HepG2 (cell line): ENCODE data around the gene NPHP4. TPM values are rescaled to one million over a fixed set of nuclear protein-coding genes. Genes with fewer than 3 reads are reported as not detected.

ENCODE experiments used
- ATAC-seq: fragments of 200-7000 bp; cut with Tn5 transposase; 3 replicates; pipeline ENCODE4 v1.9.1; 2020; ENCODE audit warnings: mild to moderate bottlenecking, moderate library complexity
- BruUV-seq: library from RNA; stranded (reverse); fragments of 400-500 nt; replicated peaks from 2 replicates; lab custom pipeline; 2021; lab: Mats Ljungman, UMichigan
- CTCF ChIA-PET: fragments of 300-600 bp; formaldehyde crosslinking; extraction: SDS; loops from one replicate; lab custom pipeline; 2021; ENCODE audit warnings: low total read pairs, inconsistent platforms, low intra/inter-chr PET ratio; lab: Yijun Ruan, JAX
- POLR2A ChIA-PET: fragments of 350-600 bp; sonication (Branson Sonifier 250); formaldehyde crosslinking; loops from one replicate; lab custom pipeline; 2020; ENCODE audit warnings: antibody characterized with exemption, inconsistent platforms; lab: Yijun Ruan, JAX
- DNase-seq: peaks from one replicate; pipeline ENCODE4 v3.0.0-alpha.2; 2015; ENCODE audit warnings: low spot score
- FAIRE-seq: peaks from 3 replicates; lab custom pipeline; 2011; peaks lifted over from hg19 to GRCh38; lab: Jason Lieb, UNC
- H2AFZ ChIP-seq: one replicate; pipeline ENCODE4 v1.6.1; 2011; ENCODE audit warnings: low read length, inconsistent platforms
- H3K27ac ChIP-seq: fragments of 300-600 bp; 3 replicates; pipeline ENCODE4 v1.8.0; 2011; ENCODE audit warnings: mixed run types, mild to moderate bottlenecking, mixed read lengths, low read length, inconsistent platforms; ENCODE audit not compliant: insufficient read depth; ENCODE audit errors: extremely low read length
- H3K27me3 ChIP-seq, 2 experiments: fragments of 200-600 bp in 1 of 2; 2 replicates in 1 of 2; 3 replicates in 1 of 2; pipeline versions ENCODE4 v1.6.0 to v1.8.0; 2011; ENCODE audit warnings: low read length in 2 of 2, mild to moderate bottlenecking in 2 of 2, moderate library complexity in 2 of 2, inconsistent platforms in 1 of 2; ENCODE audit not compliant: insufficient read depth in 2 of 2, control insufficient read depth in 1 of 2
- H3K36me3 ChIP-seq, 2 experiments: fragments of 200-600 bp in 1 of 2; replicated peaks in 1 of 2; 2 replicates in 1 of 2; 3 replicates in 1 of 2; pipeline versions ENCODE4 v1.5.1 to v1.8.0; 2011; ENCODE audit warnings: low read length in 2 of 2, inconsistent platforms in 1 of 2; ENCODE audit not compliant: insufficient read depth in 2 of 2, control insufficient read depth in 1 of 2
- H3K4me1 ChIP-seq: 2 replicates; pipeline ENCODE4 v1.5.1; 2012; ENCODE audit warnings: low read length, inconsistent platforms; ENCODE audit not compliant: insufficient read depth
- H3K4me2 ChIP-seq: 2 replicates; pipeline ENCODE4 v1.6.0; 2011; ENCODE audit warnings: low read depth, low read length, inconsistent platforms
- H3K4me3 ChIP-seq, 3 experiments: fragments of 200-600 bp in 1 of 3; sonication (generic), shearing (Covaris generic) in 1 of 3; replicated peaks in 1 of 3; 2 replicates each; pipeline ENCODE4 v1.5.1; 2011 to 2016; ENCODE audit warnings: low read length in 3 of 3, inconsistent platforms in 2 of 3, low read depth in 2 of 3, mild to moderate bottlenecking in 2 of 3, control low read depth in 1 of 3, mixed read lengths in 1 of 3; ENCODE audit not compliant: insufficient read depth in 1 of 3
- H3K79me2 ChIP-seq: one replicate; pipeline ENCODE4 v1.6.1; 2011; ENCODE audit warnings: low read length, inconsistent platforms; ENCODE audit not compliant: insufficient read depth
- H3K9ac ChIP-seq: 2 replicates; pipeline ENCODE4 v1.6.0; 2011; ENCODE audit warnings: mild to moderate bottlenecking, low read depth, low read length, inconsistent platforms; ENCODE audit not compliant: insufficient read depth
- H3K9me3 ChIP-seq: 2 replicates; pipeline ENCODE4 v1.5.1; 2012; ENCODE audit warnings: mild to moderate bottlenecking, low read length
- H4K20me1 ChIP-seq: 2 replicates; pipeline ENCODE4 v1.6.0; 2011; ENCODE audit warnings: inconsistent platforms, mild to moderate bottlenecking, low read length, moderate library complexity; ENCODE audit not compliant: insufficient read depth
- ELF1 ChIP-seq: sonication (generic); formaldehyde crosslinking; IDR thresholded peaks from 2 replicates; pipeline ENCODE4 v1.4.0; 2020; ENCODE audit warnings: missing genetic modification reagents
- HNF4A ChIP-seq: sonication (generic); formaldehyde crosslinking; IDR thresholded peaks from 2 replicates; pipeline ENCODE4 v1.4.0; 2020; ENCODE audit warnings: missing genetic modification reagents
- NCOA5 ChIP-seq: sonication (generic); formaldehyde crosslinking; IDR thresholded peaks from 2 replicates; pipeline ENCODE4 v1.4.0; 2020; ENCODE audit warnings: missing genetic modification reagents
- RBFOX2 ChIP-seq: fragments of 200-400 bp; formaldehyde crosslinking; IDR thresholded peaks from 2 replicates; pipeline ENCODE4 v1.6.1; 2017; ENCODE audit warnings: low read depth, mild to moderate bottlenecking, low read length
- SIN3A ChIP-seq: IDR thresholded peaks from 2 replicates; pipeline ENCODE4 v1.6.1; 2011; ENCODE audit warnings: low read depth, mild to moderate bottlenecking, control low read depth, low read length, borderline replicate concordance
- SP140L ChIP-seq: sonication (generic); formaldehyde crosslinking; IDR thresholded peaks from 2 replicates; pipeline ENCODE4 v1.4.0; 2020; ENCODE audit warnings: missing genetic modification reagents, borderline replicate concordance
- TEAD2 ChIP-seq: sonication (generic); formaldehyde crosslinking; IDR thresholded peaks from 2 replicates; pipeline ENCODE4 v1.9.0; 2021; ENCODE audit warnings: missing genetic modification reagents
- ZBTB7A ChIP-seq: sonication (generic); formaldehyde crosslinking; IDR thresholded peaks from 2 replicates; pipeline ENCODE4 v1.8.0; 2022; ENCODE audit warnings: mild to moderate bottlenecking, missing genetic modification reagents
- ZNF207 ChIP-seq: fragments of 450-650 bp; IDR thresholded peaks from 2 replicates; pipeline ENCODE4 v1.6.1; 2016; ENCODE audit warnings: antibody characterized with exemption, borderline replicate concordance
- ZNF234 ChIP-seq: sonication (generic); formaldehyde crosslinking; conservative IDR thresholded peaks from 2 replicates; pipeline ENCODE4 v1.5.1; 2020; ENCODE audit warnings: mild to moderate bottlenecking, missing genetic modification reagents
- ZNF747 ChIP-seq: sonication (generic); formaldehyde crosslinking; IDR thresholded peaks from 2 replicates; pipeline ENCODE4 v1.8.1; 2023; ENCODE audit warnings: missing genetic modification reagents, mild to moderate bottlenecking, borderline replicate concordance
- WGBS: methylation state at CpG from one replicate; pipeline ENCODE4 v1.1.6; 2017; ENCODE audit warnings: low lambda C conversion rate; 5-methylcytosine and 5-hydroxymethylcytosine counted together
- in situ Hi-C: cut with HindIII; loops from 2 replicates; pipeline ENCODE4 v1.10.0; 2017; ENCODE audit warnings: low pct_unique_long_range_greater_than_20kb; ENCODE audit not compliant: extremely low pct_ligation_motif_present
- intact Hi-C: fragments of 100-400 bp; cut with micrococcal nuclease; formaldehyde crosslinking; loops from one replicate; pipeline ENCODE4 v1.10.0; 2022; ENCODE audit not compliant: unreplicated experiment
- polyA plus RNA-seq, 8 experiments: library from polyadenylated mRNA; depleted of rRNA in 3 of 8; stranded (reverse) in 7 of 8; unstranded in 1 of 8; fragments of >200 nt; fragmentation: Illumina TruSeq in 4 of 8; extraction: Trizol in 4 of 8; gene quantifications; 2 replicates each; pipeline versions ENCODE4 v1.2.1 to v1.2.3, GENCODE V29; 2011 to 2016; ENCODE audit warnings: low read depth in 4 of 8, missing spikeins in 1 of 8, mixed read lengths in 1 of 8; ENCODE audit not compliant: insufficient read depth in 1 of 8
- total RNA-seq, 5 experiments: library from RNA; depleted of rRNA; stranded (reverse); fragments of >200 nt; fragmentation: Illumina TruSeq; extraction: Trizol; gene quantifications; 2 replicates each; pipeline ENCODE4 v1.2.3, GENCODE V29; 2016; ENCODE audit warnings: low read depth in 1 of 5

The NPHP4 gene
- total and polyA plus RNA-seq, 2 of the 13 experiments (the other 11 are each of a cell fraction or from before 2014, with no cell fraction given) = 4.4 to 6.8 TPM

DNA sequence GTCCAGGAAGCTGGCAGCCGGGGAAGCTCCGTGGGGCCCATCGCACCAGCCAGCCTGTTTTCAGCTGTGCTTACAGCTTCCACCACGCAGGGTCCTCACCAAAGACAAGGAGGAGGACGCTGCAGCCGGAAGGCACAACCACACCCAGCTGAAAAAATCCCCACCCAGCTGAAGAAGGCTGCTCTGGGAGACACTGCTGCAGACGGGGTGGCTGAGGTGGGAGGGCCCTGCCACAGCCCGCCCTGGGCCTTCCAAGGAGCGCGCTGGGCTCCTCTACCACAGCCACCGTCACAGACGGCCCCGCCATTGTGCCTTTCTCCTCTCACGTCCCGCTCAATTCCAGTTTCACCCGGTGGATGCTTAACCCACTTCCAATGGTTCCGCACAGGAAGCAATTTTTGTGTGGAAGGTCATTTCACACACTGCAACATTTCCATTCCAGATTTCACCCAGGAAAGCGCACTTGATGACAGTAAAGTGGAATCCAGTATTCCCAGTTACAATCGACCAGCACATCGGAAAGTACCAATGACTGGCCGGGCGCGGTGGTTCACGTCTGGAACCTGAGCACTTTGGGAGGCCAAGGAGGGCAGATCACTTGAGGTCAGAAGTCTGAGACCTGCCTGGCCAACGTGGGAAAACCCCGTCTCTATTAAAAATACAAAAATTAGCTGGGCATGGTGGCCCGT is 47.9 kb downstream of the NPHP4 start:
- in situ Hi-C loops = no loop called here
- no peak for DNase-seq
- no TSS peak for BruUV-seq
- POLR2A ChIA-PET = no interaction called here
- Histone ChIP-seq H2AFZ (no peak overlapping the region), H3K36me3 (peaks cover 1 to 27% of the 10 kb centered on the region in 2 experiments; a peak in 4 of 5 replicates), H3K27ac (no peak overlapping the region)
- CTCF ChIA-PET = no interaction called here
- TF ChIP-seq RBFOX2 (no peak), SP140L (no peak), ZNF207 (no peak), ELF1 (no peak), HNF4A (CRISPR knock-in tag) (no peak), TEAD2 (CRISPR knock-in tag) (no peak)
- TF ChIP-seq, all 625 proteins: peak for 0
- Histone ChIP-seq H3K9me3 (no peaks in the 10 kb centered on the region), H3K4me2 (no peak overlapping the region), H3K27me3 (no peaks in the 10 kb centered on the region), H3K4me3 (no peak overlapping the region), H4K20me1 (no peaks in the 10 kb centered on the region), H3K79me2 (no peaks in the 10 kb centered on the region), H3K4me1 (peaks cover 12% of the 10 kb centered on the region), H3K9ac (no peak overlapping the region)
- intact Hi-C loops = no loop called here
- FAIRE-seq = no peak
- ATAC-seq = no peak
- WGBS = 93% methylated on average over 23 of the region's 27 CpGs

DNA sequence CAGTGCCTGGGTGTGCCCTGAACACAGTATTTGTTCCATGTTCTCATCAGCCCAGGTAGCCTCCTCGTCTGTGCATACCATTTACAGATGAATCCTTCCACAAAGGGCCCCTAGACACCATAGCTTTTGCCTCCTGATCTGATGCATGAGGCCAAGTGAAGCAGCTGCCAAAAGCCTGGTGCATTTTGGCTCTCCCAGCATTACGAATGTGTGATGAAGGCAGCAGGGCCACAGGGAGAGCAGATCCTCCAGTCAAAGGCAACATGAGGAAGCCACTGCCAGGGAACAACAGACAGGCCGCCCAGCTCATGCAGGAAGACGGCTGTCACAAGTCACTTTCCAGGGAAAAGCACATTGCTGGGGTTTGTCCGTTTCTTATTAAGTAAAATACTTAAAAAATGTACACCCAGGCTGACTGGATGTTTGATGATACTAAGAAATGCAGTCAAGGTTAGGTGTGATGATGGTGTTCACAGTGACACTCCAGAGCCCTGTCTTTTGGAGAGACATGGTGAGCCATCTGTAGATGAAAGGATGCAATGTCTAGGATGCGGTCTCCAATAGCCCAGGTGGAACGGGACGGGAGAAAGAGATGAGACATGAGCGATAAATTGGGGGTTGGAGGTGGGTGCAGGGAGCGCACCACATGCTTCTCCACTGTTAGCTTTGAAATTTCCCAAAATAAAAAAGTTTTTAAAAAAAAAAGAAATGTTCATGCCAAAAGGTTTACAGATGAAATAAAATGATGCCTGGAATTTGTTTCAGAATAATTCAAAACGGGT is 48.7 kb downstream of the NPHP4 start:
- Histone ChIP-seq H3K27me3 (no peaks in the 10 kb centered on the region), H3K27ac (no peak overlapping the region), H3K36me3 (peaks cover 1 to 27% of the 10 kb centered on the region in 2 experiments; a peak in 4 of 5 replicates), H3K4me2 (no peak overlapping the region), H3K9me3 (no peaks in the 10 kb centered on the region), H3K9ac (no peak overlapping the region), H2AFZ (no peak overlapping the region), H3K79me2 (no peaks in the 10 kb centered on the region), H3K4me3 (no peak overlapping the region), H3K4me1 (peaks cover 5% of the 10 kb centered on the region), H4K20me1 (no peaks in the 10 kb centered on the region)
- no peak for TF ChIP-seq SIN3A
- no peak for TF ChIP-seq ZNF234 (CRISPR knock-in tag)
- no peak for TF ChIP-seq ZBTB7A (CRISPR knock-in tag)
- no peak for TF ChIP-seq ZNF747 (CRISPR knock-in tag)
- TF ChIP-seq NCOA5 = no peak
- in situ Hi-C loops (no loop called here), intact Hi-C loops (no loop called here)
- DNase-seq = no peak
- no peak for ATAC-seq
- ChIA-PET CTCF (no interaction called here), POLR2A (no interaction called here)
- FAIRE-seq = no peak
- BruUV-seq = no TSS peak
- WGBS = 92% methylated on average over 11 of the region's 11 CpGs
